SK-N-SH treated with all-trans-retinoic acid at 6 μM for 48 hours (cell line): ENCODE data around the gene NTM.

Experiments used
- ATAC-seq: fragments of 200-7000 bp; cut with Tn5 transposase; 3 replicates; pipeline ENCODE4 v1.9.1; 2020; ENCODE audit warnings: mild to moderate bottlenecking, moderate library complexity
- BACH2 ChIP-seq: fragments of 250-450 bp; sonication (Bioruptor Pico); IDR thresholded peaks from 2 replicates; pipeline ENCODE4 v1.9.0; 2021; ENCODE audit warnings: mild to moderate bottlenecking, borderline replicate concordance
- CSDC2 ChIP-seq: fragments of 250-450 bp; sonication (Bioruptor Pico); IDR thresholded peaks from 2 replicates; pipeline ENCODE4 v1.5.0; 2020; ENCODE audit warnings: mild to moderate bottlenecking, moderate library complexity
- CSRNP3 ChIP-seq: fragments of 250-450 bp; sonication (Bioruptor Pico); IDR thresholded peaks from 2 replicates; pipeline ENCODE4 v1.5.1; 2021; ENCODE audit warnings: mild to moderate bottlenecking, moderate library complexity
- ESRRG ChIP-seq: fragments of 250-450 bp; sonication (Bioruptor Pico); IDR thresholded peaks from 2 replicates; pipeline ENCODE4 v1.6.1; 2021; ENCODE audit warnings: mild to moderate bottlenecking
- GLIS3 ChIP-seq: fragments of 250-450 bp; sonication (Bioruptor Pico); IDR thresholded peaks from 2 replicates; pipeline ENCODE4 v1.5.0; 2020; ENCODE audit warnings: mild to moderate bottlenecking, moderate library complexity
- ISL1 ChIP-seq: fragments of 250-450 bp; sonication (Bioruptor Pico); IDR thresholded peaks from 2 replicates; pipeline ENCODE4 v2.1.2; 2022; ENCODE audit warnings: mild to moderate bottlenecking, moderate library complexity
- OSR1 ChIP-seq: fragments of 250-450 bp; sonication (Bioruptor Pico); IDR thresholded peaks from 2 replicates; pipeline ENCODE4 v1.8.0; 2022; ENCODE audit warnings: moderate library complexity, mild to moderate bottlenecking, inconsistent platforms
- PPARA ChIP-seq: fragments of 250-450 bp; sonication (Bioruptor Pico); IDR thresholded peaks from 2 replicates; pipeline ENCODE4 v1.5.0; 2020; ENCODE audit warnings: mild to moderate bottlenecking, borderline replicate concordance
- RARB ChIP-seq: fragments of 250-450 bp; sonication (Bioruptor Pico); IDR thresholded peaks from 2 replicates; pipeline ENCODE4 v1.8.0; 2021; ENCODE audit warnings: mild to moderate bottlenecking, moderate library complexity
- SNAI2 ChIP-seq: fragments of 250-450 bp; sonication (Bioruptor Pico); IDR thresholded peaks from 2 replicates; pipeline ENCODE4 v1.5.0; 2020; ENCODE audit warnings: mild to moderate bottlenecking, moderate library complexity
- TCF4 ChIP-seq: fragments of 250-450 bp; sonication (Bioruptor Pico); IDR thresholded peaks from 2 replicates; pipeline ENCODE4 v1.8.0; 2021; ENCODE audit warnings: mild to moderate bottlenecking, moderate library complexity, borderline replicate concordance
- TOX ChIP-seq: fragments of 250-450 bp; sonication (Bioruptor Pico); IDR thresholded peaks from 2 replicates; pipeline ENCODE4 v1.8.0; 2021; ENCODE audit warnings: mild to moderate bottlenecking, moderate library complexity, borderline replicate concordance
- ZC3H10 ChIP-seq: fragments of 250-450 bp; sonication (Bioruptor Pico); IDR thresholded peaks from 2 replicates; pipeline ENCODE4 v1.5.1; 2021; ENCODE audit warnings: mild to moderate bottlenecking, moderate library complexity
- ZFP3 ChIP-seq: fragments of 250-450 bp; sonication (Bioruptor Pico); IDR thresholded peaks from 2 replicates; pipeline ENCODE4 v1.5.0; 2020; ENCODE audit warnings: mild to moderate bottlenecking, moderate library complexity
- ZFP30 ChIP-seq: fragments of 450-650 bp; formaldehyde crosslinking; IDR thresholded peaks from 2 replicates; pipeline ENCODE4 v1.5.0; 2022; ENCODE audit warnings: mild to moderate bottlenecking, moderate library complexity
- ZNF565 ChIP-seq: fragments of 450-650 bp; formaldehyde crosslinking; conservative IDR thresholded peaks from 2 replicates; pipeline ENCODE4 v1.5.0; 2020; ENCODE audit warnings: low read depth, mild to moderate bottlenecking, moderate library complexity
- ZNF70 ChIP-seq: fragments of 450-650 bp; formaldehyde crosslinking; IDR thresholded peaks from 2 replicates; pipeline ENCODE4 v1.5.0; 2020; ENCODE audit warnings: mild to moderate bottlenecking, moderate library complexity
- ZNF8 ChIP-seq: fragments of 450-650 bp; formaldehyde crosslinking; IDR thresholded peaks from 2 replicates; pipeline ENCODE4 v1.5.0; 2020; ENCODE audit warnings: mild to moderate bottlenecking, moderate library complexity
- TF ChIP-seq, protein P1 (sequence below): fragments of 250-450 bp; sonication (Bioruptor Pico); IDR thresholded peaks from 2 replicates; pipeline ENCODE4 v1.5.1; 2020; ENCODE audit warnings: low read depth, mild to moderate bottlenecking, moderate library complexity
- TF ChIP-seq, protein P2 (sequence below): fragments of 250-450 bp; sonication (Bioruptor Pico); IDR thresholded peaks from 2 replicates; pipeline ENCODE4 v1.5.0; 2020; ENCODE audit warnings: mild to moderate bottlenecking, moderate library complexity
- TF ChIP-seq, protein P3 (sequence below): fragments of 250-450 bp; sonication (Bioruptor Pico); IDR thresholded peaks from 2 replicates; pipeline ENCODE4 v1.8.0; 2020; ENCODE audit warnings: mild to moderate bottlenecking, moderate library complexity, borderline replicate concordance
- TF ChIP-seq, protein P4 (sequence below): fragments of 250-450 bp; sonication (Bioruptor Pico); IDR thresholded peaks from 2 replicates; pipeline ENCODE4 v1.8.0; 2021; ENCODE audit warnings: low read depth, mild to moderate bottlenecking, moderate library complexity, borderline replicate concordance

Gene NTM

DNA sequence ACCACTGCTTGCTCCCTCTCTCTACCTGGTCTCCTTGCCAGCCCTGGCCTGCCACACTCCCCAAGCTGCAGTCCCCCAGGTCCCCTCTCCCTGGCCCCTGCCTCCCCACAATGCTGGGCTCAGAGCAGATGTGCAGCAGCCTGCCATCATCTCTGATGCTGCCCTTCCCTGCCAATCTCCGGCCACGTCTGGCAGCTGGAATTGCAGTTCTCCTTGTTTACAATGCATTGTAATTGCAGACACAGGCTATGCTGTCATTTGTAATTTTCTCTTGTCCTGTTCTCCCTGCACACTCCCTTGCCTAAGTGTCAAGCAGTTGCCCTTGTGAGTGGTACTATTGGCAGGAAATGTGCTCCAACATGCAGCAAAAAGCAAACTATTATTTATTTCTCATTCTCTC is 222.3 kb downstream of the NTM start:
- ATAC-seq = no peak

DNA sequence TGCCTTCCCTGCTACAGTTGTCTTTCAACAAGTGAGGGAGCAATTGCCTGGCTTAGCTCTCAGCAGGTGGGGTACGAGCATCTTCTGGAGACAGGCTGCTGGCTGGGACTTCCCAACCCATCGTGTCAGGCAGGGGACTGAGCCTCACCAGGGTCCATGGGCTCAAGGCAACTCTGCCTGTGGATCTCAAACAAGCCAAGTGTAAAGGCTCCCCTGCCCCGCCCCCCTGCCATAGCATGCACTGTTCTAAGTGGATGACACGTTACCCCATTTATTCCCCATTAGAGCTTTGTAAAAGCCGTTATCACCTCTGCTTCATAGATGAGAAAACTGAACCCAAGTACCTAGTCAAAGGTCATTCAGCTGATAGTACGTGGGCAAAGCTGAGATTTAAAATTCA is 222.9 kb downstream of the NTM start:
- no peak for ATAC-seq
- TF ChIP-seq ZC3H10 (CRISPR knock-in tag) (no peak), TCF4 (no peak), BACH2 (no peak), ISL1 (CRISPR knock-in tag) (no peak), ZFP30 (CRISPR knock-in tag) (no peak), SNAI2 (CRISPR knock-in tag) (no peak), ZFP3 (no peak), PPARA (CRISPR knock-in tag) (no peak), ZNF70 (CRISPR knock-in tag) (no peak), ESRRG (CRISPR knock-in tag) (no peak), ZNF8 (CRISPR knock-in tag) (no peak), GLIS3 (CRISPR knock-in tag) (no peak)
- TF ChIP-seq, protein P1, sequence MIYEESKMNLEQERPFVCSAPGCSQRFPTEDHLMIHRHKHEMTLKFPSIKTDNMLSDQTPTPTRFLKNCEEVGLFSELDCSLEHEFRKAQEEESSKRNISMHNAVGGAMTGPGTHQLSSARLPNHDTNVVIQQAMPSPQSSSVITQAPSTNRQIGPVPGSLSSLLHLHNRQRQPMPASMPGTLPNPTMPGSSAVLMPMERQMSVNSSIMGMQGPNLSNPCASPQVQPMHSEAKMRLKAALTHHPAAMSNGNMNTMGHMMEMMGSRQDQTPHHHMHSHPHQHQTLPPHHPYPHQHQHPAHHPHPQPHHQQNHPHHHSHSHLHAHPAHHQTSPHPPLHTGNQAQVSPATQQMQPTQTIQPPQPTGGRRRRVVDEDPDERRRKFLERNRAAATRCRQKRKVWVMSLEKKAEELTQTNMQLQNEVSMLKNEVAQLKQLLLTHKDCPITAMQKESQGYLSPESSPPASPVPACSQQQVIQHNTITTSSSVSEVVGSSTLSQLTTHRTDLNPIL (CRISPR knock-in tag) = no peak
- TF ChIP-seq, protein P2, sequence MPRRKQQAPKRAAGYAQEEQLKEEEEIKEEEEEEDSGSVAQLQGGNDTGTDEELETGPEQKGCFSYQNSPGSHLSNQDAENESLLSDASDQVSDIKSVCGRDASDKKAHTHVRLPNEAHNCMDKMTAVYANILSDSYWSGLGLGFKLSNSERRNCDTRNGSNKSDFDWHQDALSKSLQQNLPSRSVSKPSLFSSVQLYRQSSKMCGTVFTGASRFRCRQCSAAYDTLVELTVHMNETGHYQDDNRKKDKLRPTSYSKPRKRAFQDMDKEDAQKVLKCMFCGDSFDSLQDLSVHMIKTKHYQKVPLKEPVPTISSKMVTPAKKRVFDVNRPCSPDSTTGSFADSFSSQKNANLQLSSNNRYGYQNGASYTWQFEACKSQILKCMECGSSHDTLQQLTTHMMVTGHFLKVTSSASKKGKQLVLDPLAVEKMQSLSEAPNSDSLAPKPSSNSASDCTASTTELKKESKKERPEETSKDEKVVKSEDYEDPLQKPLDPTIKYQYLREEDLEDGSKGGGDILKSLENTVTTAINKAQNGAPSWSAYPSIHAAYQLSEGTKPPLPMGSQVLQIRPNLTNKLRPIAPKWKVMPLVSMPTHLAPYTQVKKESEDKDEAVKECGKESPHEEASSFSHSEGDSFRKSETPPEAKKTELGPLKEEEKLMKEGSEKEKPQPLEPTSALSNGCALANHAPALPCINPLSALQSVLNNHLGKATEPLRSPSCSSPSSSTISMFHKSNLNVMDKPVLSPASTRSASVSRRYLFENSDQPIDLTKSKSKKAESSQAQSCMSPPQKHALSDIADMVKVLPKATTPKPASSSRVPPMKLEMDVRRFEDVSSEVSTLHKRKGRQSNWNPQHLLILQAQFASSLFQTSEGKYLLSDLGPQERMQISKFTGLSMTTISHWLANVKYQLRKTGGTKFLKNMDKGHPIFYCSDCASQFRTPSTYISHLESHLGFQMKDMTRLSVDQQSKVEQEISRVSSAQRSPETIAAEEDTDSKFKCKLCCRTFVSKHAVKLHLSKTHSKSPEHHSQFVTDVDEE = no peak
- TF ChIP-seq, protein P3, sequence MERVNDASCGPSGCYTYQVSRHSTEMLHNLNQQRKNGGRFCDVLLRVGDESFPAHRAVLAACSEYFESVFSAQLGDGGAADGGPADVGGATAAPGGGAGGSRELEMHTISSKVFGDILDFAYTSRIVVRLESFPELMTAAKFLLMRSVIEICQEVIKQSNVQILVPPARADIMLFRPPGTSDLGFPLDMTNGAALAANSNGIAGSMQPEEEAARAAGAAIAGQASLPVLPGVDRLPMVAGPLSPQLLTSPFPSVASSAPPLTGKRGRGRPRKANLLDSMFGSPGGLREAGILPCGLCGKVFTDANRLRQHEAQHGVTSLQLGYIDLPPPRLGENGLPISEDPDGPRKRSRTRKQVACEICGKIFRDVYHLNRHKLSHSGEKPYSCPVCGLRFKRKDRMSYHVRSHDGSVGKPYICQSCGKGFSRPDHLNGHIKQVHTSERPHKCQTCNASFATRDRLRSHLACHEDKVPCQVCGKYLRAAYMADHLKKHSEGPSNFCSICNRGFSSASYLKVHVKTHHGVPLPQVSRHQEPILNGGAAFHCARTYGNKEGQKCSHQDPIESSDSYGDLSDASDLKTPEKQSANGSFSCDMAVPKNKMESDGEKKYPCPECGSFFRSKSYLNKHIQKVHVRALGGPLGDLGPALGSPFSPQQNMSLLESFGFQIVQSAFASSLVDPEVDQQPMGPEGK (CRISPR knock-in tag) = no peak
- TF ChIP-seq, protein P4, sequence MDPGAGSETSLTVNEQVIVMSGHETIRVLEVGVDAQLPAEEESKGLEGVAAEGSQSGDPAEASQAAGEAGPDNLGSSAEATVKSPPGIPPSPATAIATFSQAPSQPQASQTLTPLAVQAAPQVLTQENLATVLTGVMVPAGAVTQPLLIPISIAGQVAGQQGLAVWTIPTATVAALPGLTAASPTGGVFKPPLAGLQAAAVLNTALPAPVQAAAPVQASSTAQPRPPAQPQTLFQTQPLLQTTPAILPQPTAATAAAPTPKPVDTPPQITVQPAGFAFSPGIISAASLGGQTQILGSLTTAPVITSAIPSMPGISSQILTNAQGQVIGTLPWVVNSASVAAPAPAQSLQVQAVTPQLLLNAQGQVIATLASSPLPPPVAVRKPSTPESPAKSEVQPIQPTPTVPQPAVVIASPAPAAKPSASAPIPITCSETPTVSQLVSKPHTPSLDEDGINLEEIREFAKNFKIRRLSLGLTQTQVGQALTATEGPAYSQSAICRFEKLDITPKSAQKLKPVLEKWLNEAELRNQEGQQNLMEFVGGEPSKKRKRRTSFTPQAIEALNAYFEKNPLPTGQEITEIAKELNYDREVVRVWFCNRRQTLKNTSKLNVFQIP (CRISPR knock-in tag) = no peak

More for the DNA sequence above, 222.3 kb downstream of the NTM start:
- TF ChIP-seq, protein P3 (CRISPR knock-in tag) = no peak
- TF ChIP-seq, protein P4 (CRISPR knock-in tag) = no peak
- no peak for TF ChIP-seq ZFP3
- TF ChIP-seq TCF4 = no peak
- TF ChIP-seq CSDC2 (CRISPR knock-in tag) = no peak
- no peak for TF ChIP-seq TOX (CRISPR knock-in tag)
- TF ChIP-seq OSR1 (CRISPR knock-in tag) = no peak
- no peak for TF ChIP-seq BACH2
- TF ChIP-seq ZNF8 (CRISPR knock-in tag) = no peak
- TF ChIP-seq CSRNP3 (CRISPR knock-in tag) = no peak
- TF ChIP-seq PPARA (CRISPR knock-in tag) = no peak
- TF ChIP-seq, protein P1 (CRISPR knock-in tag) = no peak
- no peak for TF ChIP-seq ZNF565 (CRISPR knock-in tag)
- no peak for TF ChIP-seq RARB
- TF ChIP-seq ZNF70 (CRISPR knock-in tag) = no peak
- no peak for TF ChIP-seq SNAI2 (CRISPR knock-in tag)
- no peak for TF ChIP-seq GLIS3 (CRISPR knock-in tag)
- TF ChIP-seq ISL1 (CRISPR knock-in tag) = no peak
- TF ChIP-seq, all 23 proteins: peak for 0
